GM21528 (cell line): ENCODE results near the gene DNAI4.

ENCODE experiments used
- ATAC-seq: cut with Tn5 transposase; IDR thresholded peaks from one replicate; pipeline ENCODE4 v1.9.1; 2021; ENCODE audit warnings: mild to moderate bottlenecking, moderate library complexity; ENCODE audit not compliant: unreplicated experiment, low FRiP score

The DNAI4 gene

GRCh38 chr1:66770694-66771093 lies 154.0 kb downstream of the DNAI4 start:
- no peak for ATAC-seq

DNA sequence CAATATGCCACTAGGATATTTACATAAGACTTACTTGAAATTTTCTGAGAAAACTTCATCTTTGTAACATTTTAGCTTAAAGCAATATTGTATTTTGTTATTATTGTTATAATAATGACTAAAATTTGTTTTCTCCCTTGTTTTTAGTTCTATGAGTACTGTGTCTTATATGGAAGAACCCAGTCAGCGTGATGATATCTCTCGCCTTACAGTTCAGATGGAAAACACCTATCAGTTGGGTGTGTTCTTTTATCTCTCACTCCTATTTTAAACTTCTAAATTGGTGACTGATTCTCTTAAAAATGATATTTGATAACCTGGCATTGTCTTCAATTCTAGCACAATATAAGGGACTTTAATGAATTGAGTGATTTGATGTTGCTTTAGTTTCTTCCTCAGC lies 154.4 kb downstream of the DNAI4 start:
- ATAC-seq = no peak

DNA sequence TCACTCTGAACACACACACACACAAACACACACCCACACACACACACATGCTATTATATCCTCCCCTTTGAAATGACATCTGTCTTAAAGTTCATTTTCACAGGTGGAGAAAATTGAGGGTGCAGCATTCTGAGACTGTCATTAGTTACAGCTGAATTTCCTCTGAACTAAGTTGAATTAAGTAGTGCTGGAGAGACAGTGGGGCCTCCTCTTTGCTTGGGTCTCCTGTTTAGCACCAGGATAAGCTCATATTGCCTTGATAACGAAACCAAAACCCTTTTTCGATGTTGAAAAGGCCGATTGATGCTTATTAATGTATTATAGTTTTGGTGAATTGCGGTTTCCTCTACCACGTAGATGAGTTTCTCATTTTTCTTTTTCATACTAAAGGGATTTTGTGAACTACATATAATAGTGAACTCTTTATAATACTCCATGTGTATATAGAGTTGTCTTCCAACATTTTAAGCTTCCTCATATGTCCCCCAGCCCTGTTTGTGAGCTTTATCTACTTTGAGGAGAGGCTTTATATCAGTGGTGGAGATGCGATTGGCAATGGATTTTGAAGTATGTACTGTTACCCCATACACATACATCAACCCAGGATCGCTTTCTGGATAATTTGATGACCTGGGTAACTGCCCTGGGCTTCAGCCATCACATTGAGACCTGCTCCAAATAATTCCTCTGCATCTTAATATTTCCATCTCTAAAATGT lies 155.0 kb downstream of the DNAI4 start:
- no peak for ATAC-seq

DNA sequence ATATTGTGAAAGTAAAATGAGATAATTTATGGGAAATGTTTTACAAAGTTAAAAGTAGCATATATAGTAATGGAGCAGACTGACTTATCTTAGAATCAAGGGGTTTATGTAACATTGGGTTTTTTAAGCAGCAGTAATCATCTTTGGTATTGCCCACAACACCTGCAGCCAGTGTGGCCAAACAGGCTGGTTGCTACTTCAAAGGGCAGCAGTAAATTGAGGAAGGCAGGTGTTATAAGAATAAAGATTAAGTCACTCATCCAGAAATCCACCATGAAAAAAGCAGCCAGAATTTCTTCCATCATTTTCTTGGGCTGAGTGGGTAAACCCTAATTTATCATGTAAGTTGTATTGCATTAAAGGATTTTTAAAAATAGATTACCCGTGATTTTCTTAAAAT lies 155.7 kb downstream of the DNAI4 start:
- ATAC-seq = no peak

DNA sequence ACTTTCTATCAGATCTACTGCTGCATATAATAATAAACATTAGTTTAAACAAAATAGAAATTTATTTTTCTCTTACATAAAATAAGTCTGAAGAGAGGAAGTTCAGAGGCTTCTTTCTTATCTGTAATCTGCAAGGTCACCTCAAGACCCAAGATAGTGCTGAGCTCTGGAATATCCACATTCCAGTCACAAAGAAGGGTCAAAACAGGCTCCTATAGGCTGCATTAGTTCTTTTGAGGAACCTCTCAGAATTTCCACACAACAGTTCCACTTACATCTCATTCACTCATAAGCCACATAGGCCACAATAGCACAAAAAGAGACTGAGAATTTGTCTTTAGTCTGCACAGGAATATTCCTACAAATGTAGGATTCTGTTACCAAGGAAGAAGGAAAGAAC lies 157.0 kb downstream of the DNAI4 start:
- ATAC-seq = no peak

- ATAC-seq = peak; percentile 55
Measured at GRCh38 chr1:66764994-66765578, 159.6 kb downstream of the DNAI4 start.
